OCI-LY1 (cell line): Measurements from ENCODE around the gene RERE.

Source experiments
- CTCF ChIP-seq: fragments of 200-600 bp; sonication (generic), shearing (Covaris generic); IDR thresholded peaks from 2 replicates; pipeline ENCODE4 v1.5.1; 2017; ENCODE audit warnings: mild to moderate bottlenecking, antibody characterized with exemption, low read length, moderate library complexity, mixed read lengths
- EZH2 ChIP-seq: fragments of 200-600 bp; sonication (generic), shearing (Covaris generic); IDR thresholded peaks from 2 replicates; pipeline ENCODE4 v1.8.0; 2017; ENCODE audit warnings: borderline replicate concordance, mixed run types, mild to moderate bottlenecking, antibody characterized with exemption, low read length, moderate library complexity, mixed read lengths

- no peak for TF ChIP-seq CTCF
- TF ChIP-seq EZH2: no peak
These were observed 217.1 kb downstream of the RERE start for GRCh38 chr1:8600336-8600735.
